ENCODE data around the gene DPF3. TPM values are rescaled to one million over a fixed set of nuclear protein-coding genes. Genes with fewer than 3 reads are reported as not detected.

The DPF3 gene
- total RNA-seq, 1 experiment from 2014 or later, result not detected

DNA sequence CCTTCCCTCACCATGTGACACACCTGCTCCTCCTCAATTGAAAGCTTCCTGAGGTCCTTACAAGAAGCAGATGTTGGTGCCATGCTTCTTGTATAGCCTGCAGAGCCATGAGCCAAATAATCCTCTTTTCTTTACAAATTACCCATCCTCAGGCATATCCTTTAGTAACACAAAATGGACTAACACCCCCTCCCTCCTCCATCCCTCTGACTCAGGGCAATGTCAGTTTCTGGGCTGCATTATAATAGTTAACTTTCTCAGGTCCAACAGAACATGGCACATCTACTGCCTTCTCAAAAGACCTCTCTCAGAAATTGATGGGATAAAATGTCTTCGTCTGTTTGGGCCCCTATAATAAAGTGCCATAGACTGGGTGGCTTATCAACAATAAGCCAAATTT lies 287.0 kb downstream of the DPF3 start:
- DNase-seq (ENCODE audit: low spot score), result no peak
- in situ Hi-C loops (cut with HindIII; ENCODE audit: low sequenced_read_pairs), result no loop called here

DNA sequence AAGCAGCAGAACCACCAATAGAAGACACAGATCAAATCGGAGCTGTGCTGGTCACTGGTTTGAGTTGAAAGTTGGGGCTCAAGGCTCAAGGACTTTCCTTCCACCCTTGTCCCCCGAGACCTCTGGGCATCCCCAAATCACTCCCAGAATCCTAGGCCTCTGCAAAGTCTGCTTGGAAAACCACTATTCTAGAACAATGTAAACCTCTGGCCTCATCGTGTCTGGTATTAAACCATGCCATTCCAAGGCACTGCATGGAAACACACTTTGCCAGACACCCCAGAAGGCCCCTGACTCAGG lies 288.0 kb downstream of the DPF3 start:
- DNase-seq (ENCODE audit: low spot score), result no peak
- in situ Hi-C loops (cut with HindIII; ENCODE audit: low sequenced_read_pairs), result no loop called here

DNA sequence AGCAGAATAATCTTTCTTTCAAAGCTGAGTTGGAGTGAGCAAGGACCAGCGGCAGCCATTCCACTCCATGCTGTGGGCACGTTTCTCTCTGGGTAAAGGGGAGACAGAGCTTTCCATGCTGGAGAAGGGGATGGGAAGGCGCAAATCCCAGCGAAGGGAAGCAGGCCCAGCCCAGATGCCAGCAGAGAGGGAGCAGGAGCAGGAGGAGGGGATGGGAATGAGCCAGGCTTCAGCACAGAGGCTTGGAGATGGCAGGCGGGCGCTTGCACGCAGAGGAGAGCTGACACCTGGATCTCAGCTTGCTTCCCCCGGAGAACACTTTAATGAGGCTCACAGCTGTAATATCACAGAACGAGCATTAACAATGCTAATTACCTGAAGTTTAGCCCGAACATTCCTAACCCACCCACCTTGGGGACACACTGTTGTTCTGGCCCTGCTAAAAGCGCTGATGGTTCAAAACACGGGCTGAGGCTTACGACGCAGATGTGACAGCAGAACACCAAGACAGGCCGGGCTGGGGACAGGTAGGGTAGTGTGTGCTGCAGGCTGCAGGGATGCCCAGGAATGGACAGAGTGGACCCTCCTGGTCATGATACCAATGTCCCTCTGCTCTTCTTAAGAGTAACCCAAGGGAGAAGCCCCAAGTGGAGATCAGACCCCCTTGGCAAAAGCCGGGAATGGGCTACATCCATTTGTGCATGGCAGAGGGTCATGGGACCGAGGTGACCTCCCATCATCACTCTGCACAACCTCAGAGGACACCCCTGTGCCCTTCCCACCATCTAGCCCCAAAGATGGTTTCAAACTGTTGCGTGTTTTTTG lies 288.6 kb downstream of the DPF3 start:
- no peak for DNase-seq (ENCODE audit: low spot score)
- in situ Hi-C loops (cut with HindIII; ENCODE audit: low sequenced_read_pairs), result no loop called here

DNA sequence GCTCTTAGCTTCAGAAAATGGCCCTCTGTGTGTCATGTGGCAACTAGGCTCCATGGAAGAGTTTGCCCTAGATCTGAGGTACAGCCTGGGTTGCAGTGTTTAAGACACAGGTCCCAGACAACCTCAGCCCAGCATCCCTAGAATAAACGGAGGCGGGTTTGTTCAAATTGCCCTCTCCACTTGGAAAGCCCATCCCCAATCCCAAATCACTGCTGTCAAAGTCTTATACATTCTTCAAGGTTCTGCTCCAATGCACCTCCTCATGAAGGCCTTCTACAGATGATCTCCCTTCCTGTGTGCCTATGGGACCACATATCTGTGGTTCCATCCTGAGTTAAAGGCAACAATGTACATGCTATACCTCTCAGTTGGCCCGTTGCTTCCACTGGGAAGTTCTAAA lies 289.8 kb downstream of the DPF3 start:
- in situ Hi-C loops (cut with HindIII; ENCODE audit: low sequenced_read_pairs), result no loop called here
- DNase-seq (ENCODE audit: low spot score), result no peak

DNA sequence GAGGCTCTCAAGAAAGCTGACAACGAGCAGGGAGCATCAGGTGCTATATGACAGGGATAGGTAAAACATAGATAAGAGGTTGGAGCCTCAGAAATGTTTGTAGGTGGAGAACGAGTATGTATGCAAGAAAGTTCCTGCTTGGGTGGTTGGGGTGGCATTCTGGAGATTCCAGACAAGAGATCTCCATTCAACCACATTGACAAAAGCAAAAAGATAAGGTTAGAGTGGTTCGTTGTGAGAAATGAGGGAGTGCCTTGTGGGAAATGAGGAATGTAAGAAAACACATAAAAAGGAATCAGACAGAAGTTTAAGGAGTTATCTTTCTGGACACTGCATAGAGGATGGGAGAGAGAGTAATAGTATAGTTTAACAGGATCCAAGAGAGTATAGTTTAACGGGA lies 290.3 kb downstream of the DPF3 start:
- no peak for DNase-seq (ENCODE audit: low spot score)
- in situ Hi-C loops (cut with HindIII; ENCODE audit: low sequenced_read_pairs), result no loop called here

DNA sequence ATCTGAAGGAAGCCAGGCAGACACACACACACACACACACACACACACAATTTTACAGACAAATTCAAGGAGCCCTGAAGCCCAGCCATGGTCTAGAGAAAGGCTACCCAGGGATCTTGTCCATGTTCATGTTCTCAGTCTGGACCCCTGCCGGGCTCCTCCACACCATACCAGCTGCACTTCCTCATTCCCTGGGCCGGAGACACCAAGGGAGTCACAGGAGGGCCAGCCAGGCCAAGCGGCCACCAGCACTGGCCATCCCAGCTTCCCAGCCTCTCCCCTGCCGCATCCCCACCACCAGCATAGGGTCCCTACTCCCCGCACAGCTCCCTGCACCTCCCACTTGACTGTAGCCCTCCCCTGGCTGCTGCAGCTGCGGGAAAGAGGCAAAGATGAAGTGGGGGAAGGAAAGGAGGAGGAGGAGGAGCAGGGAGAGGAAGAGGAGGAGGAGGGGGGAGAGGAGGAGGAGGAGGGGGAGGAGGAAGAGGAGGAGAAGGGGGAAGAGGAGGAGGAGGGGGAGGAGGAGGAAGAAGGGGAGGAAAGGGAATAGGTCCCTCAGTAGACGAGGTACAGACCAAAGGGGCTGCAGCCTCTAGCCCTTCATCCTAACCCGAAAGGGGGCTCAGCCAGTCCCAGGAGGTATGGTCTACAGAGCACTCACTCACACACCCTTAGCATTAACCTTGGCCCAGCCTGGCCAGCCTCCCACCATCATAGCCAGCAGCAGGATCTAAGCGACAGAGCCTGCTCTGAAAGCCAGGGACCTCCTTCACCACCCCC lies 293.2 kb downstream of the DPF3 start:
- no peak for DNase-seq (ENCODE audit: low spot score)
- in situ Hi-C loops (cut with HindIII; ENCODE audit: low sequenced_read_pairs), result no loop called here

DNA sequence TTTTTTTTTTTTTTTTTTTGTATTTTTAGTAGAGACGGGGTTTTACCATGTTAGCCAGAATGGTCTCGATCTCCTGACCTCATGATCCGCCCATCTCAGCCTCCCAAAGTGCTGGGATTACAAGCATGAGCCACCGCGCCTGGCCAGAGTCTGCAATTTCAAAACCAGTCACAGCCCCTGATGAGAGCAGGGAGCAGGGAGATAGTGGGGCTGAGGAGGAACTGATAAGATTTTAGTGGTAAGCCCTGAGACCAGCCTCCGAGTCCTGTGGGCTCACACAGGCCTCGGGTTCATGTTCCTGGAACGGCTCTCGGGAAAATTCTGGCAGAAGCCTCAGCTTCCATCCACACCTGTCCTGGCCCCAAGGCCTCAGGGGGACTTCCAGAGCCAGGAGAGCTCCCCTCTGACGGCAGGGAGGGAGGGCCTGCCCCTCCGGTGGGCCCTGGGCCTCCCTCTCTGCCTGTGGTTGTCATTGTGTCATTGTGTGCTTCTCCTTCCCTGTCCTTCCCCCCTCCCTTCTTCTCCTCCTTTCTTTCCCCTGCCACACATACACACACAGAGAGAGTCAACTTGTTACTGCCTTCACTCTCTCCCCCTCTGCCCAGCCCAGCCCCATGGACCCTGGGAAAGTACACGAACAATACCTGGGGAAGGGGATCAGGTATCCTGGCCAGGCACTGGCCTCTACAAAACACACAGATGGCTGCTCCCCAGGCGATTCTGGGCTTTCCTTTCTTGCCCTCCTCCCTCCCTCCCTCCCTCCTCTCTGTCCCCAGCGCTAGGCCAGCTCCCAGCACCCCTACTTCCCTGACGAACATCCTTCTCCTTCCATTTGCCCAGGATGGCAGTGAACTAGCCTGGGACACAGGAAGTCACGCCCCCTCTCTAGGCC lies 294.1 kb downstream of the DPF3 start:
- DNase-seq (ENCODE audit: low spot score), result peak; percentile 92
- in situ Hi-C loops (cut with HindIII; ENCODE audit: low sequenced_read_pairs), result no loop called here

DNA sequence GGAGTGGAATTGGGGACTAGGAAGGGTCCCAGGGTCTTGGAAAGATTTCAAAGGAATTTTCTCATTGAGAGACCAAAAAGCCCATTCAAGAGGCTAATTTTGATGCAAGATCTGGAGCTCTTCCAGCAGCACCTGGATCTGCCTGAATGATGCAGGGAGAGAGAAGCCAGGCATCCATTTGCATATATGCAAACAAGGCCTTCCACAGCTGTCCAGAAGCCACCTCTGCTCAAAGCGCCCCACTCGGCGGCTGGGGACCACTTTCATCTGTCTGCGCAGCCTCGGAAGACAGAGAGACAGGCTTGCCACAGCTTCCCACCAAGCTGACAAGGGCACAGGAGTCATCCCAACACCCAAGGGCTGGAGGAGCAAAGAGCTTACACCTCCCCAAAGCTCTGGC lies 295.6 kb downstream of the DPF3 start:
- DNase-seq (ENCODE audit: low spot score), result no peak
- in situ Hi-C loops (cut with HindIII; ENCODE audit: low sequenced_read_pairs), result no loop called here

DNA sequence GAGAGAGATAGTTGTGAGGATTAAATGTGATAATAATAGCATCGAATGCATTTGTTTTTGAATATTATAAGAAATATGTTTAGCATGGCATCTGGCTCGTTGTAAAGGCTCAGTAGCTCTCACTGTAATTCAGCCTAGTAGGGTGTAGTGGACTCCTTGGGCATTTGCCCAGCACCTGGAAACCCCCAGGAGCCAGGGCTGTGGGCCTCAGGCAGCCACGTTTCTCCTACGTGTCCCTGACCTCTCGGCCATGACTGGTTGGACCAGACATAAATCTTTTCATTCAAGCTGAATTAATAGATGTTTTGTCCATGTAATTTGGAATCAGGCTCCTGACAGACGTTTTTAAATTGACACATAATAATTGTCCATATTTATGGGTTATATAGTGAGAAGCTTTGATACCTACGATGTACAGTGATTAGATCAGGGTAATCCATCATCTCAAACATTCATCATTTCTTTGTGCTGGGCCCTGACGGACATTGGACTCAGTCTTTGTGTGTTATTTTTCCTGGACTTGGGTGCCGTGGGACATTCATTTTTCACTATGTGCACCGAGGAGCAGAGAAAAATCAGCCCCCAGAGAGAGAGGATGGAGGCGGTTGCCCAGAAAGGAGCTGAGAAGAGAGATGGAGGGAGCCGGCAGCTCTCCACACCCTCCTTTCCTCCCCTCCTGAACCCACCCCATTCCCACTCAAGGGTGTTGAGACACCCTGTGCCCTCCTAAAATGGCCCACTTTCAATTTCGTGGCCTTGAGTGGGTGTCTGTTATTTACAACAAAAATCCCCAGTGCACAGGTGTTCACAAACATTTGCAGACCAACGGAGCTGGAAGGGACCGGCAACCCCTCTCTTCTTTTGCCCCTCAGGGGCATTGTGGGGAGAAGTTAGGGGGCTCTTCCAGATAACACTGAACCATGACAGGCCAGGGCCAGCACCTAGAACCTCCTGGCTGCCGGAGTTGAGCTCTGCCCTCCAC lies 296.4 kb downstream of the DPF3 start:
- in situ Hi-C loops (cut with HindIII; ENCODE audit: low sequenced_read_pairs), result no loop called here
- DNase-seq (ENCODE audit: low spot score), result no peak

DNA sequence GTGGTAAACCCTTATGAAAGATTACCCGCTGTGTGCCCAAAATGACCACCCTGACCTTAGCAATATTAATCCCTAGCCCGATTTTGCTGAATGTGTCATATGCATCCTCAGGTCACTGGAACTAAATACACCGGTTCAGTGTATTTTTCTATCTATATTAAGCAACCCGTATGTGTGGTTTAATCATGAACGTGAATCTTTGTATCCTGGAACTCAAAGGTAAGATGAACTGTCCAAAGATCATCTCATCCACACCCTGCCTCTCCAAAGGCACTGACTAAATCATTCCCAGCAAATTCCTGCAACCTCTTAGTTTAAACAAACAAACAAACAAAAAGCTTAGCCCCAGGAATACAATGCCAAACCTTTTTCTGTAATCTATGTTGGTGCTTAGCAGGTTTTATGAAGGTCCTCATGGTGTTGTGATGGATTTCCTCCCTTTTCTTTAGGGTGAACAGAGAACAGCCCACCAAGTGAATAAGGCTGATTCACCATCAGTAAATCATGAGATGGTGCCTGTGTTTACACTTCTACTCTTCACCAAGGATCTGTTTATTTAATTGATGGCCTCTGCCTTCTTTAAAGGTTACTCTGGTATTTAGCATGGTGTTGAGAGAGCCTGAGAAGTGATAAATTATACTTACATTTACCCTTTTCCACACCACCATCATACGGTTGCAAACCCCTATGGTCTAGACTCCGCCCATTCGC lies 298.6 kb downstream of the DPF3 start:
- in situ Hi-C loops (cut with HindIII; ENCODE audit: low sequenced_read_pairs), result no loop called here
- DNase-seq (ENCODE audit: low spot score), result no peak

DNA sequence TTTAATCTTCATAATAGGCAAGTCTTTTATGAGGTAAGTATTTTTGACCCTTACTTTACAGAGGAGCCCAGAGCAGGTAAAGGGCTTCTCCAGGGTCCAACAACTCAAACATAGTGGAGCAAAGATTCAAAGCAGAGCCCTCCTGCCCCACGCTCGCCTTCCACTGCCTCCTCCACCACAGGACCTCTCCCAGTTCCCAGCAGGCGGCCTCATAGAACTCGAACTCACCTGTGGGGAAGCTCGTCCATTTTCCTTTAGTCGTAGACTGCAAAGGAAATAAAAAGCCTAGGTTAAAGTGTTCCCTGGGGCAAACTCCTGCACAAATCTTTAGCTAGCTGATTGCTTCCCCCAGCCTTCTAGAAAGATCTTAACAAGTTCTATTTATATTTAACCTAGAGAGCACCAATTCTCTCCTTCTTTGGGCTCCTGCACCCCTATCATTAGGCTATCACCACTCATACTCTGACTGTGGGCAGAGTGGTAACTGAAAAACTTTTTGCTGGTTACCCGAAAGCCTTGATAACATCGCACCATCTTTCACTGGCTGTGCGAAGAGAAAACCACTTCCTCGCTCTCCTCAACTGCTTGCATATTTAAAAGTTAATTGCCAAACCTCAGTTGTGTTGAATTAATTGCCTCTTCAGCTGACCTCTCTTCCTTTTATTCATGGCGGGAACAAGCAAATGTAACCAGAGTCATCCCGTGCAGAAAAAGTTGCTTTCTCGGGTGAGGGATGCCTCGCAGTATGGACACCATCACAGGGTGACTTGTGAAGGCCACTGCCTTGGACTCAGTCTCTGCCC lies 299.6 kb downstream of the DPF3 start:
- DNase-seq (ENCODE audit: low spot score), result no peak
- in situ Hi-C loops (cut with HindIII; ENCODE audit: low sequenced_read_pairs), result no loop called here

DNA sequence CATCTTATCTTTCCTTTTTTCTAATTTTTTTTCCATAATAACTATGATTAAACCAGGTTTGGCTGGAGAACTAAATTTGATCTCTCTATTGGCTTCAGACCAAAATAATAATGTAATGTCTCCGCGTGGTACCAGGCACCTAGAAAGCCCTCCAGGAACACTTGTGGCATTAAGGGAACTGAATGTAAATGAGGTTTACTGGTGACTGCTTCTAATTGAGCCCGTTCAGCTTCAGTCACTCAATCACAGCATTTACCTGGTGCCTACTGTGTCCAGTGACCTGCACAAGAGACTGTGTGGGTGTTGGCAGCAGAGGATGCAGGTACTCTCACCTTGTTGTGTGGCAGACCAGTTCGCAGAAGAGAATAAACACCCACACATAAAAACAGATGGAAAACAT lies 302.5 kb downstream of the DPF3 start:
- no peak for DNase-seq (ENCODE audit: low spot score)
- in situ Hi-C loops (cut with HindIII; ENCODE audit: low sequenced_read_pairs), result no loop called here

DNA sequence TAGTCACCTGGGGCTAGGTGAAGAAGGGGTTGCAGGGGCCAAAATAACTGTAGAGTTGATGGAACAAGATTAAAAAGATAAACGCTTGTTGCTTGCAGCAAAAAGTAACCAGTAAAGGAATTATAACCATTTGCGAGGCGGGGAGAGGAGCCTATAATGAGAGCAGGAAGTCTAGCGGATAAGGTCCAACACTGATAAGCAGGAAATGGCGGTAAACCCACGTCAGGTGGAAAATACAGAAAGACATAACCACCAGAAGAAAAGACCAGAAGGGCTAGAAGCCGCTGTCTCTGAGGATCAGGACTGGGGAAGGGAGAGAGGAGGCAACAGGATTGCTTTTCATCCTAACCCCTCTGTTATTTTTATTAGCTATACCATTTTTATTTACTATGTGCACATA lies 303.3 kb downstream of the DPF3 start:
- no peak for DNase-seq (ENCODE audit: low spot score)
- in situ Hi-C loops (cut with HindIII; ENCODE audit: low sequenced_read_pairs), result no loop called here

DNA sequence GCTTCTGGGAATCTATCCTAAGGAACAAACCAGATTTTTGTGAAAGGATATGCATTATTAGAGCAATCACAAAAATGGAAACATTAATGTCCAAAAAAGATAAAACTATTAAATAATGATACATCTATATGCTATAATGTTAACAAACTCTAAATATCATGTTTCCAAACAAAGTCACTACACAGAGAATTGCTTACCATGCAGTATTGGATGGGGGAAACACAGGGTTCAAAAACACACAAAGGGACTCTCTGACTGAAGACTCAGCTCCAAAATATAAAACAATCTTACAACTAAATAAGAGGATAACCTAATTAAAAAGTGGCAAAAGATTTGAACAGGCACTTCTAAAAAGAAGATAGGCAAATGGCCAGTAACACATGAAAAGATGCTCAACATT lies 304.2 kb downstream of the DPF3 start:
- DNase-seq (ENCODE audit: low spot score), result no peak
- in situ Hi-C loops (cut with HindIII; ENCODE audit: low sequenced_read_pairs), result no loop called here

DNA sequence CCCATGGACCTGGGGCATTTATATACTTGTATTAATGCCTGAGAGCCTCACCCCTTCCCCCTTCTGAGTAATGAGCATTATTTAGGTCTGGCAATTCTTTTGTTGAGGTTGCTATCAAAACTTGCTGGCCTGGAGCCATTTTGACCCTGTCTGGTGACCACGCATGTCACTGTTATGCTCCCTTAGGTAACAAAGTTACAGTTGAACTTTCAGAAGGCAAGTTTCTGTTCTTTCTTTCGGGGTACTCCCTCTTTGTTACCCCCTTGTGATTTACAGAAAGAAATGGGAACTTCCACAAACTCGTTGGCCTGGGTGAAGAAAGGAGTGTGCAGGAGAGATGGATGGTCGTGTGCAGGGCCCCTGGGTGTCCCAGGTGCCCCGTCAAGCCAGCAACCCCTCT lies 305.4 kb downstream of the DPF3 start:
- in situ Hi-C loops (cut with HindIII; ENCODE audit: low sequenced_read_pairs), result no loop called here
- DNase-seq (ENCODE audit: low spot score), result no peak

DNA sequence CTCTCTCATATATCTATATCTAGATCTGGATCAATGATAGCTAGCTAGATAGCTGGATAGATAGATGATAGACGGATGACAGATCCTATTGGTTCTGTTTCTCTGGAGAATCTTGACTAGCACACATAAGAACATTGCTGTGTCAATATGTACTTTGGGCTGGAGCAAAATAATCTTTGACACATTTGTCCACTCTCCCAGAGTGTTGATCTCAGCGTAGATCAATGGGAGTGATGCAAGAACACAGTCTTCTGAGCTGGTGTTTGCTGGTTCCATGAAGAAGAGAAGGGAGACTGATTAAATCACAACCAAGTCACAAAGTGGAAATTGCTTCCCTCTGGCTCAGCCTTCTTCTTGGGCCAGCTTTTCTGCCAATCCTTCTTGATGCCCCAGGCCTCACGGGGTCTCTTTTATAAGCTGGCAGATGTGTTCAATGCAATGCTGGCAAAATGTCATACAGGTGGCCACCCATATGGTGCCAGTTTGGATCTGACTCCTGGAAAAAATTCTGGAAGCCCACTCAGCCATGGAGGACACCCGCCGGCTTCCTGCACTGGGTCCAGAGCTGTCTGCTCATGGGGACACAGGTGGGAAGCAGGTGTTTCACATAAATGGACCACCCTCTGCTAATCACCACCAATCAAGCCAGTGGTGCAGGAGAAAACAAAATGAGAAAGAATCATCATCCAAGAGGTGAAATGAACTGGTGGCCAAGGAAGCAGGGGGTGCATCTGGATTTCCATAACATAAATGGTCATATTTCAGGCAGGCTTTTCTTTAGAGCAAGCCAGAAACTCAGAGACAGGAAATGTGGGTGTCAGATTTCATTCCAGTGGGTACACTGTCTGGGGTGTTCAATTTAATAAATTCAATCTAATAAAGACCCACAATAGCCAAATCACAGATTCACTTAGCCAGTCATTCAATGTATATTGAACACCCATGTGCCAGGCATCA lies 310.3 kb downstream of the DPF3 start:
- peak; percentile 55 for DNase-seq (ENCODE audit: low spot score)
- in situ Hi-C loops (cut with HindIII; ENCODE audit: low sequenced_read_pairs), result no loop called here
